ENCODE results near the gene AGBL1.

AGBL1 gene

GRCh38 chr15:86725628-86726027 is 646.0 kb downstream of the AGBL1 start:
- no peak for DNase-seq (ENCODE audit: low read depth)
- H3K4me3 ChIP-seq (ENCODE audit: control insufficient read depth, low read depth, low read length): no peak overlapping the region
- TF ChIP-seq, protein P1, sequence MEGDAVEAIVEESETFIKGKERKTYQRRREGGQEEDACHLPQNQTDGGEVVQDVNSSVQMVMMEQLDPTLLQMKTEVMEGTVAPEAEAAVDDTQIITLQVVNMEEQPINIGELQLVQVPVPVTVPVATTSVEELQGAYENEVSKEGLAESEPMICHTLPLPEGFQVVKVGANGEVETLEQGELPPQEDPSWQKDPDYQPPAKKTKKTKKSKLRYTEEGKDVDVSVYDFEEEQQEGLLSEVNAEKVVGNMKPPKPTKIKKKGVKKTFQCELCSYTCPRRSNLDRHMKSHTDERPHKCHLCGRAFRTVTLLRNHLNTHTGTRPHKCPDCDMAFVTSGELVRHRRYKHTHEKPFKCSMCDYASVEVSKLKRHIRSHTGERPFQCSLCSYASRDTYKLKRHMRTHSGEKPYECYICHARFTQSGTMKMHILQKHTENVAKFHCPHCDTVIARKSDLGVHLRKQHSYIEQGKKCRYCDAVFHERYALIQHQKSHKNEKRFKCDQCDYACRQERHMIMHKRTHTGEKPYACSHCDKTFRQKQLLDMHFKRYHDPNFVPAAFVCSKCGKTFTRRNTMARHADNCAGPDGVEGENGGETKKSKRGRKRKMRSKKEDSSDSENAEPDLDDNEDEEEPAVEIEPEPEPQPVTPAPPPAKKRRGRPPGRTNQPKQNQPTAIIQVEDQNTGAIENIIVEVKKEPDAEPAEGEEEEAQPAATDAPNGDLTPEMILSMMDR (IDR thresholded peaks at IDR 0.05; ENCODE audit: control insufficient read depth, insufficient read depth, low read depth, low read length, missing control alignments): no peak

DNA sequence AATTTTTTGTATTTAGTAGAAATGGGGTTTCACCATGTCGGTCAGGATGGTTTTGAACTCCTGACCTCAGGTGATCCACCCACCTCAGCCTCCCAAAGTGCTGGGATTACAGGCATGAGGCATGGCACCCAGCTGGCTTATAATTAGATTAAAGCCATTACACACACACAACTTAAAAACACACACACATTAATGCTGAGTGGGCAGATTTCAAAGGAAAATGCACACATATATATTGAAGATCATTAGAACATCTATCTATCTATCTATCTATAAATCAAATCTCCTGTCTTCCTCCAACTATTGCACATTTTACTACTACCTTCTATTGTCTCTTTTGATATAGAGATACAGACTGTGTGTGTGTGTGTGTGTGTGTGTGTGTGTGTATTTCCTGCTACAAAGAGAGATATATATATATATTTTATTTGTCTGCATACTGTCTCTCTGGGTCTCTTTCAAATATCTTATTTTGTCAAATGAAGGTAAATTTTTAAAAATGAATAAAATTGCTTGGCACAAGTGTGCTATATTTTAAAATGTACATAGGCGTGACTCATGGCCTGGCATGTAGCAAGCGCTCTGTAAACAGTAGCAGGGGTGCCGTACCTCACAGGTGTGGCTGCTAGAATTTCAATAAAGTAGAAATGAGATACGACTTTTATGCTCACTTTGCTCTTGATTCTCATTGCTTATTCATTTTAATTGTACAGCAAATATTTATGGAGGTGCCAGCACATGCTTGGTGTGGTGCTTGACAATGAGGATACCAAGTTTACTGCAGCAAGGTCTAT is 655.8 kb downstream of the AGBL1 start:
- TF ChIP-seq, protein P1 (IDR thresholded peaks at IDR 0.05; ENCODE audit: control insufficient read depth, insufficient read depth, low read depth, low read length, missing control alignments): no peak
- DNase-seq (ENCODE audit: low read depth): no peak
- no peak overlapping the region for H3K4me3 ChIP-seq (ENCODE audit: control insufficient read depth, low read depth, low read length)

DNA sequence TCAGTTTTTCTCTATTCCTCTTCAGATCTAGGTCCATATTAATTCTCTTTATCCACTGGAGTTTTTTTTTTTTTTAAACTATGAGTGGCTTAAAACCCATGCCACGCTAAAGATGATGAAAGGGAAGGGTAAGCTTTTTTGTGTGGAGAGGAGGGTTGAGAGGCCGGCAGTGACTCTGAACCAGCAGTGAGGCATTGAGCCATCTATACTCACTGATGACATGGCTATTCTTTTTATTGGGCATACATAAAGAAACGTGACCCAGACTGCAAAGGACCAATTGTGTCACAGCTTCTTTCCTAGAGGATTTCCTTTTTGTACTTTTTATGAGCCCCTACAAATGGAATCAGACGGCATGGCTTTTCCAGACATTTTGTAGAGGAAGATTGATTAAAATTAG is 662.2 kb downstream of the AGBL1 start:
- H3K4me3 ChIP-seq (ENCODE audit: control insufficient read depth, low read depth, low read length): no peak overlapping the region
- no peak for DNase-seq (ENCODE audit: low read depth)
- TF ChIP-seq, protein P1 (IDR thresholded peaks at IDR 0.05; ENCODE audit: control insufficient read depth, insufficient read depth, low read depth, low read length, missing control alignments): no peak

GRCh38 chr15:86743283-86743903 is 663.7 kb downstream of the AGBL1 start:
- H3K4me3 ChIP-seq (ENCODE audit: control insufficient read depth, low read depth, low read length): no peak overlapping the region
- no peak for DNase-seq (ENCODE audit: low read depth)
- TF ChIP-seq, protein P1 (IDR thresholded peaks at IDR 0.05; ENCODE audit: control insufficient read depth, insufficient read depth, low read depth, low read length, missing control alignments): no peak

DNA sequence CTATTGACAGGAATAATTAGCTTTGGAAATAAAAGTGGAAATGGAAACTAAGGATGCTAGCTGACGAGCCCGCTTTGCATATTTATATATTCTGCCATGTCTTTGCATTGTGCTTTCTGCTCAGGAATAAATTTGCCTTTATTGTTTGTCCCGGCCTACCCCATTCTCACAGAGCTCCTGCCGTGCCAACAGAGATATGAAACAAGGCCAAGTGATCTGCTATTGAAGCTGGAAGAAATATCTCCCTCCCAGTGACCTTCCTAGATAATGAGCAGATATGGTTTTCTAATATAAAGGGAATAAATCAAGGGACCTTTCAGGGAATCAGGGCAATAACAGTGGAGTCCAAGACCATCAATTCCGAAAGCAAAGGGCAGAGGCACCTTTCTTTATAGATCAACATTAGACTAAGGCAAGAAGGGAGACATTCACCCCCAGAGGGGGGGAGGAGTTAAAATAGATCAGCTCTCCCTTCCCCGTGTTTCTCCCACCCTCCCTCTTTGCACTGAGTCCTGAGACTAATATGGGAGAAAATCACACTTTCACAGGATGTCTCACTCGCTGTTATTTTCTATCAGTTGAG is 664.6 kb downstream of the AGBL1 start:
- DNase-seq (ENCODE audit: low read depth): no peak
- no peak overlapping the region for H3K4me3 ChIP-seq (ENCODE audit: control insufficient read depth, low read depth, low read length)
- TF ChIP-seq, protein P1 (IDR thresholded peaks at IDR 0.05; ENCODE audit: control insufficient read depth, insufficient read depth, low read depth, low read length, missing control alignments): no peak

DNA sequence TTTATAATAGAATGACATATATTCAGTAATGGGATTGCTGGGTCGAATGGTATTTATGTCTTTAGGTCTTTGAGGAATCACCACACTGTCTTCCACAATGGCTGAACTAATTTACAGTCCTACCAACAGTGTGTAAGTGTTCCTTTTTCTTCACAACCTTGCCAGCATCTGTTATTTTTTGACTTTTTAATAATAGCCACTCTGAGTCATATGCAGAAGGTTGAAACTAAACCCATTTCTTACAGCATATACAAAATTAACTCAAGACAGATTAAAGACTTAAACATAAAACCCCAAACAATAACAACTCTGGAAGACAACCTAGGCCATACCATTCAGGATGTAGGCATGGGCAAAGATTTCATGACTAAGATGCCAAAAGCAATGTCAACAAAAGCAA is 671.4 kb downstream of the AGBL1 start:
- H3K4me3 ChIP-seq (ENCODE audit: control insufficient read depth, low read depth, low read length): no peak overlapping the region
- DNase-seq (ENCODE audit: low read depth): no peak
- TF ChIP-seq, protein P1 (IDR thresholded peaks at IDR 0.05; ENCODE audit: control insufficient read depth, insufficient read depth, low read depth, low read length, missing control alignments): no peak

Data from AG09309 (cell line).